Stimulated activated CD8-positive, alpha-beta memory T cell treated with anti-CD3 and anti-CD28 coated beads, Interleukin-4, amount 100 ng/mL, for 48 hours (primary cell): ENCODE measurements around the gene SLC5A2.
"Not testable (repeated sequence)": the region's sequence is repeated elsewhere in the genome, so short reads cannot be mapped to it uniquely, and the experiment has no call there.

Experiments used
- DNase-seq: peaks from one replicate; pipeline ENCODE4 v3.0.0-alpha.2; 2020

Gene SLC5A2

GRCh38 chr16:31477220-31478216, 5.4 kb upstream of the SLC5A2 start:
- DNase-seq: peak; percentile 71

- no peak for DNase-seq
These were observed 4.0 kb upstream of the SLC5A2 start for GRCh38 chr16:31478956-31479355.

DNA sequence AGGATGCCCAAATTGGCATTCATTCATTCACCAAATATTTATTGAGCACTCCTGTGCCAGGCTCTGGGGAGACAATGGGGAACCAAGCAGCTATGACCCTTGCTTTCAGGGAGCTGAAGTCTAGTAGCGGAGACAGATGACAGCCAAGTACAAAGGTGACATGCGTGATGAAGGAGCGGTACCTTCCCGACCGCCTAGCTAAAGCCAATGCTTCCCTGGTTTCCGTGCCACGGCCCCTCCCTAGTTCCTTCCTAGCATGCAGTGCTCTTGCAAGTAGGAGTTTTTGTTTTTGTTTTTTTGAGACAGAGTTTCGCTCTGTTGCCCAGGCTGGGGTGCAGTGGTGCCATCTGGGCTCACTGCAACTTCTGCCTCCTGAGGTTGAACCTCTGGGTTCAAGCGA, 3.2 kb upstream of the SLC5A2 start:
- no peak for DNase-seq

DNA sequence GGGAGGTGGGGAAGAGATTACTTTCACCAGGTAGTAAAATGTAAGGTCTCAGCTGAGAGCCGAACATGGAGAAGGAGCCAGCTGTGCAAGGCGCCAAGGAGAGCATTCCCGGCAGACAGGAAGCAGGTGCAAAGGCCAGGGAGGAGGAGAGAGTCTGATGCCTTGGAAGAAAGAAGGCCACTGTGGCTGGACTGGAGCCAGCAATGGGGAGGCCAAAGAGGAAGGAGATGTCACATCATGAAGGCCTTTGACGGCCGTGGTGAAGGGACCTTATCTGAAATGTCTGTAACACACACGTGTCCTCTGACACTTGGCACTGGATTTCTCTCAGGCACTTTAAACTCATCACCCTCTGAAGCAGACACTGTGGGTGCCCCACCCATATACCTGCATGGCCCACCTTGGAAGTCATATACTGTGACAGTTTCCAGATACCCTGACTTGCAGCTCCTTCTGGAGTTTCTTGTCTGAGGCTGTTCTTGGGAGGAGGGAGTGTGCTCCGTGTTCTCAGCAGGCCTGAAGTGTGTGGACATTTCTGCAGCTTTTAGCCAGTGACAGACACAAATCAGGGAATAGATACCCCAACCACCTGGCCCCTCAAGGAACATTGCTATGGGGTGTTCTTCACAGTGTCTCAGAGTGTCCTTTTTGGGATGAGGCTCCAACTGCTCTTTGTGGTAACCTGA, 1.9 kb upstream of the SLC5A2 start:
- no peak for DNase-seq

DNA sequence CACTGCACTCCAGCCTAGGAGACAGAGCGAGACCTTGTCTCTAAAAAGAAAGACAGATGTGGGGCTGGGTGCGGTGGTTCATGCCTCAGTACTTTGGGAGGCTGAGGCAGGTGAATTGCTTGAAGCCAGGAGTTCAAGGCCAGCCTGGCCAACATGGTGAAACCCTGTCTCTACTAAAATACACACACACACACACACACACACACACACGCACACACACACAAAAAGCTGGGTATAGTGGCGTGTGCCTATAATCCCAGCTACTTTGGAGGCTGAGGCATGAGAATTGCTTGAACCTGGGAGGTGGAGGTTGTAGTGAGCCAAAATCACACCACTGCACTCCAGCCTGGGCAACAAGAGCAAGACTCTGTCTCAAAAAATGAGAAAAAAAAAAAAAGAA, 1.1 kb downstream of the SLC5A2 start:
- DNase-seq: not testable (repeated sequence)

GRCh38 chr16:31484491-31485171, 1.7 kb downstream of the SLC5A2 start:
- no peak for DNase-seq

DNA sequence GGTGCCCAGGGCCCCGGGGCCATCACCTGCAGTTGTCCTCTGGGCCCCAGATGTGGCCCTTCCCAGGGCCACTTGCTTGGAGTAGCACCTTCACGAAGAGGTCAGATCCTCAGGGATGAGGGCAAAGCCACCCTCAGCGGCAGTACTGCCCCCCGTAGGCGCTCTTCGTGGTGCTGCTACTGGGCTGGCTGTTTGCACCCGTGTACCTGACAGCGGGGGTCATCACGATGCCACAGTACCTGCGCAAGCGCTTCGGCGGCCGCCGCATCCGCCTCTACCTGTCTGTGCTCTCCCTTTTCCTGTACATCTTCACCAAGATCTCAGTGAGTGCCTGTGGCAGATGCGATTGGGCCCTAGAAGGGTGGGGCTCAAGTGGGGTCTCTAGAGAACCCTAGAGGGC, 2.6 kb downstream of the SLC5A2 start:
- no peak for DNase-seq

DNA sequence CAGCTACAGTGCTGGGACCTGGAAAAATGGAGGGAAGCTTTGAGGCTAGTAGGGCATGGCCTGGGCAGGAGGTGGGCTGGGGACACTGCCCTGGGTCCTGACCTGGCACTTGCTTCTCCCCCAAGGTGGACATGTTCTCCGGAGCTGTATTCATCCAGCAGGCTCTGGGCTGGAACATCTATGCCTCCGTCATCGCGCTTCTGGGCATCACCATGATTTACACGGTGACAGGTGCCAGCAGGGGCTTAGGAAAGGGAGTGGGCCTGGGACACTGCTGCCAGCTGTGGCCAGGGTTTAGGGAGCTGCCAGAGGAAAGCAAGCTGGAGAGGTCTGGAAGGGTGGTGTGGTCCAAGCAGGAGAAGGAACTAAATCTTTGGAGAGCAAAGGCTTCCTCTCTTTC, 3.1 kb downstream of the SLC5A2 start:
- no peak for DNase-seq

GRCh38 chr16:31487071-31487719, 4.3 kb downstream of the SLC5A2 start:
- DNase-seq: no peak

DNA sequence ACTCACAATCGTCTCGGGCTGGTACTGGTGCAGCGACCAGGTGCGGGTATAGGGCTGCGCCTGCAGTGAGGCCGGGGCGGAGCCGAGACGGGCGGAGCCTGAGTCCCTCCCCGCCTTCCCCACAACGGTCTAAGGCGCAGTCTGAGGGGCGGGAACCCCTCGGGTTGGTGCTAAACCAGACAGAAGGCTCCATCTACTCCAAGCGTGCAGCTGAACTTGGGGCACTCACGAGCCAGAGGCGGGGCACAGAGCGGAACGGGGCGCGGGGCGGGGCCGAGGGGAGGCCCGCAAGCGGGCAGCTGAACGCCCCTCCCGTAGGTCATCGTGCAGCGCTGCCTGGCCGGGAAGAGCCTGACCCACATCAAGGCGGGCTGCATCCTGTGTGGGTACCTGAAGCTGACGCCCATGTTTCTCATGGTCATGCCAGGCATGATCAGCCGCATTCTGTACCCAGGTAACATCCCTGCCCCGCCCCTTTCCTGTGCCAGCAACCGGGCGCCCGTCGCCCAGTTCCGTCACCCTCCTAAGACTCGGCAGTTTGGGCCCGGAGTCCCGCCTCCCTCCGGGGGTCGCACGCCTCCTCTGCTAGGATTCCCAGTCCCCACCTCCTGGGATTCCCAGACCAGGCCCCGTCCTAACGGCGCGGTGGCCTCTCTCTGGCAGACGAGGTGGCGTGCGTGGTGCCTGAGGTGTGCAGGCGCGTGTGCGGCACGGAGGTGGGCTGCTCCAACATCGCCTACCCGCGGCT, 5.0 kb downstream of the SLC5A2 start:
- peak; percentile 71 for DNase-seq

GRCh38 chr16:31488468-31489297, 5.8 kb downstream of the SLC5A2 start:
- no peak for DNase-seq

DNA sequence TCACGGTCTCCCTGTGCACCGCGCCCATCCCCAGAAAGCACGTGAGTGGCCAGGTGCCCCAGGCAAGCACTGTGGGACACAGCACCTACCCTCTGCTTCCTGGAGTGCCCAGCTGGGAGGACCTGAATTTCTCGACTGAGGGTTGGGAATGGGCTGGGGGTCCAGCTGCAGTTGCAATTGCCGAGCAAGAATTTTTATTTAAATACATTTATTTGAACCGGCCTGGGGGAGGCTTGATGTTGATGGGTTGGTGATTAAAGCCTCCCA, 6.3 kb downstream of the SLC5A2 start:
- DNase-seq: no peak

DNA sequence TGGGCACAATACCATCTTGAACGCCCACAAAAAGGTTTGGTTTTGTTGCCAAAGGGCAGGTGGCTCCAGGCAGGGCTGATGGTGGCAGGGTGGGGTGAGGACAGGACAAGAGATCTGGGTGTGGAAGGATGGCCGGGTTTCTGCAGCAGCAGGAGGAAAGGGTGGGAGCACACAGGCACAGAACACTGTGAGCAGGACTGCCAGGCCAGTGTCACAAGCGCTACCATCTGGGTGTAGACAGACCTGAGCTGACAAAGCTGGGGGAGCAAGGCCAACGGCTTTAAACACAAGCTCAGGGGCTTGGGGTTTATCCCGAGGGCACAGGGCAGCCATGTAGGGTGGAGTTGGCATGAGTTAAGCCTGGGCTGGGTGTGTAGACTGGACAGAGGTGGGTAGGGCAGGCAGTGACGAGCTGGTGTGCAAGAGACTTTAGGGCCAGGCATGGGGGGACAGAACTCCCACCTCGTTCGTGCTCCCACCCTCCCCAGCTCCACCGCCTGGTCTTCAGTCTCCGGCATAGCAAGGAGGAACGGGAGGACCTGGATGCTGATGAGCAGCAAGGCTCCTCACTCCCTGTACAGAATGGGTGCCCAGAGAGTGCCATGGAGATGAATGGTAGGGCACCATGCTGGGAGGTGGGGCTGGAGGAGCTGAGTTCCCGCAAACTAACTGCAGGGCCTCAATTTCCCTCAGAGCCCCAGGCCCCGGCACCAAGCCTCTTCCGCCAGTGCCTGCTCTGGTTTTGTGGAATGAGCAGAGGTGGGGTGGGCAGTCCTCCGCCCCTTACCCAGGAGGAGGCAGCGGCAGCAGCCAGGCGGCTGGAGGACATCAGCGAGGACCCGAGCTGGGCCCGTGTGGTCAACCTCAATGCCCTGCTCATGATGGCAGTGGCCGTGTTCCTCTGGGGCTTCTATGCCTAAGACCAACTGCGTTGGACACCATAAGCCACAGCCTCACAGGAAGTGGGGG, 7.0 kb downstream of the SLC5A2 start:
- no peak for DNase-seq

- no peak for DNase-seq
These were observed 9.0 kb downstream of the SLC5A2 start for GRCh38 chr16:31491778-31492418.

DNA sequence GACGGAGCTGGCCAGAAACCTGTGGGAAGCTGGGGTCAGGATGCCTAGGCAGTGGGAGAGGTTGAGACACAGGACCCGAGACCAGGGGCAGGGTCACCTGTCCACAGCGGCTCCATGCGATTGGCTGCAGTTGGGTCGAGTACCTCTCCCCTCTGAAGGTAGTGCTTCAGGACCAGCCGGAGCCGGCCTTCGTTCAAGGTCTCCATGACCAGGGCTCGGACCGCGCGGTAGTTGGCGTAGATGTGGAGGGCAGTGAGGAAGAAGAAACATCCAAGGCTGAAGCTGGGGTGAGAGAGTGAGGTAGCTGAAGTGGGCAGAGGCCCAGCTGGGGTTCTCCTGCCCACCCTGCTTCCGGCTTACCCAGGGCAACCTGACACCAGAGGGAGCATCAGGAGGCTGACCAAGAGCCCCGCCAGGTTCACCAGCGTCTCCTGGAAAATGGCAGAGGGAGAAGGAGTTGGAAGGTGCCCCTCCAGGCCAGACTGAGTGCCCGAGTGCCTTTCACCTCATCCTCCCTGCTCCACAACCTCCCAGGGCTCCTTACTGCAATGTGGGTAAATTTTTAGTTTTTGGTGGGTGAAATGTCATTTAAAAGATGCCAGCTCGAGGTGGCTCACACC, 10.7 kb downstream of the SLC5A2 start:
- DNase-seq: no peak

GRCh38 chr16:31496670-31497069, 13.7 kb downstream of the SLC5A2 start:
- DNase-seq: no peak

- DNase-seq: no peak
These were observed 15.6 kb downstream of the SLC5A2 start for GRCh38 chr16:31498493-31498892.

DNA sequence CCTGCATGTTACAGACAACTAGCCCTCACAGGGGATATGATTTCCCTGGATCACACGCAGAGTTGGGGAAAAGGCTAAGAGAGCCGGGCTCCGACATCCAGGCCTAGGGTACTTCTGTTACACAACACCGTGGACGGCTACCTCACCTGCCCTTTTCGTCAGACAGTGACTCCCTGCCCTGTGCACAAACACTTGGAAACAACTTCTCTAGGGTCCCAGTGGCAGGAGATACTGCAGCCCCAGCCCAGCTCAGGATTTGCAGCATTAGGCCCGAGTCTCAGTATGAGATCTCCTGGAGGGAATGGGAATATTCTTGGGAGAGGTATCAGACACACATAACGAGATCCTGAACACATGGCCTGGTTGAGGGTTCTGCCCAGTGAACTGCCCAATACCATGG, 17.0 kb downstream of the SLC5A2 start:
- DNase-seq: no peak

GRCh38 chr16:31501226-31501965, 18.5 kb downstream of the SLC5A2 start:
- DNase-seq: no peak
